ENCODE data around the gene ANXA7. TPM values are rescaled to one million over a fixed set of nuclear protein-coding genes. Genes with fewer than 3 reads are reported as not detected.
A peak's percentile ranks its signal among the peaks of the same experiment; 100 is the strongest.

The ANXA7 gene
- 10 to 100 TPM; 53.7 to 62.5 (median 56.6) TPM for polyA plus RNA-seq (ENCODE audit: insufficient read length in 10 of 10)
- long read RNA-seq, donor 1, transcript ANXA7-201 (14 exons, 2,174 nt), result major isoform, 9 of 22 reads
- long read RNA-seq, donor 1, partial matches to known transcripts, result 10 of 22 reads
- long read RNA-seq, donor 1, other reads (novel, unspliced or antisense), result 0 of 22 reads
- long read RNA-seq, donor 2, transcript ANXA7-202 (13 exons, 2,452 nt), result minor isoform, 5 of 26 reads
- long read RNA-seq, donor 2, transcript ANXA7-201 (14 exons, 2,174 nt), result major isoform, 9 of 26 reads
- long read RNA-seq, donor 2, partial matches to known transcripts, result 12 of 26 reads
- long read RNA-seq, donor 2, other reads (novel, unspliced or antisense), result 0 of 26 reads
- long read RNA-seq, donor 3, result 0 reads
- long read RNA-seq, donor 4, transcript ANXA7-202 (13 exons, 2,452 nt), result major isoform, 5 of 25 reads
- long read RNA-seq, donor 4, partial matches to known transcripts, result 16 of 25 reads
- long read RNA-seq, donor 4, other reads (novel, unspliced or antisense), result 0 of 25 reads
- long read RNA-seq, donor 5, transcript ANXA7-202 (13 exons, 2,452 nt), result major isoform, 12 of 33 reads
- long read RNA-seq, donor 5, transcript ANXA7-201 (14 exons, 2,174 nt), result minor isoform, 6 of 33 reads
- long read RNA-seq, donor 5, partial matches to known transcripts, result 15 of 33 reads
- long read RNA-seq, donor 5, other reads (novel, unspliced or antisense), result 0 of 33 reads
- long read RNA-seq, donor 6, transcript ANXA7-202 (13 exons, 2,452 nt), result major isoform, 10 of 59 reads
- long read RNA-seq, donor 6, transcript ANXA7-201 (14 exons, 2,174 nt), result minor isoform, 6 of 59 reads
- long read RNA-seq, donor 6, partial matches to known transcripts, result 43 of 59 reads
- long read RNA-seq, donor 6, other reads (novel, unspliced or antisense), result 0 of 59 reads
- long read RNA-seq, donor 7, transcript ANXA7-202 (13 exons, 2,452 nt), result major isoform, 6 of 19 reads
- long read RNA-seq, donor 7, partial matches to known transcripts, result 10 of 19 reads
- long read RNA-seq, donor 7, other reads (novel, unspliced or antisense), result 0 of 19 reads
- long read RNA-seq, donor 8, transcript ANXA7-202 (13 exons, 2,452 nt), result major isoform, 11 of 29 reads
- long read RNA-seq, donor 8, partial matches to known transcripts, result 18 of 29 reads
- long read RNA-seq, donor 8, other reads (novel, unspliced or antisense), result 0 of 29 reads
- long read RNA-seq, donor 9, partial matches to known transcripts, result 0 of 2 reads
- long read RNA-seq, donor 9, other reads (novel, unspliced or antisense), result 0 of 2 reads

GRCh38 chr10:73413528-73414229 lies at the start of gene ANXA7:
Gene ANXA7 (minus strand): TSS chr10:73414058. CDS start chr10:73400856, 13,202 bp downstream.
- peak; percentile 87 to 96 (median 93) for DNase-seq

- DNase-seq, result no peak
These were observed 47.0 kb upstream of the ANXA7 start for GRCh38 chr10:73460897-73461296.

DNA sequence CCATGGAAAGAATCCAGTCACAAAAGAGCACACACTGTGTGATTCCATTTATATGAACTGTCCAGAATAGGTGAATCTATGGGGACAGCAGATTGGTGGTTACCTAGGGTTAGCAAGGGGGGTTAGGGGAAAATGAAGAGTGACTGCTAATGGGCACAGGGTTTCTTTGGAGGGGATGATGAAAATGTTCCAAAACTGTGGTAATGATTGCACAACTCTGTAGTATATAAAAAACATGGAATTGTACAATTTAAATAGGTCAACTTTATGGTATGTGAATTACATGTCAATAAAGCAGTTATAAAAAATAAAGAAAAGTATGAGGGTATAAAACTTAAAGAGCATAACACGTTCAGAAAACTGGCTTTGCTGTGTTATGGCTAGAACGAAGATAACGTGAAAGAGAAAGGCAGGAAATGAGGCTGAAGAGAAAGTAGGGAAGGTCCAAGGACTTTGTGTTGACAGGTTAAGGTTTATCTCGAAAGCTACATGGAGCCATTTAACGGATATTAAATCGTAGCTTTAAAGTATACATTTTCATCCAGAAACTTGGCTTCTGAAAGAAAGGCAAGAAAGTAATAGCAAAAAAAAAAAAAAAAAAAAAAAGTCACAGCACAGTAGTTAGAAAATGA lies 45.9 kb upstream of the ANXA7 start:
- DNase-seq, result no peak

DNA sequence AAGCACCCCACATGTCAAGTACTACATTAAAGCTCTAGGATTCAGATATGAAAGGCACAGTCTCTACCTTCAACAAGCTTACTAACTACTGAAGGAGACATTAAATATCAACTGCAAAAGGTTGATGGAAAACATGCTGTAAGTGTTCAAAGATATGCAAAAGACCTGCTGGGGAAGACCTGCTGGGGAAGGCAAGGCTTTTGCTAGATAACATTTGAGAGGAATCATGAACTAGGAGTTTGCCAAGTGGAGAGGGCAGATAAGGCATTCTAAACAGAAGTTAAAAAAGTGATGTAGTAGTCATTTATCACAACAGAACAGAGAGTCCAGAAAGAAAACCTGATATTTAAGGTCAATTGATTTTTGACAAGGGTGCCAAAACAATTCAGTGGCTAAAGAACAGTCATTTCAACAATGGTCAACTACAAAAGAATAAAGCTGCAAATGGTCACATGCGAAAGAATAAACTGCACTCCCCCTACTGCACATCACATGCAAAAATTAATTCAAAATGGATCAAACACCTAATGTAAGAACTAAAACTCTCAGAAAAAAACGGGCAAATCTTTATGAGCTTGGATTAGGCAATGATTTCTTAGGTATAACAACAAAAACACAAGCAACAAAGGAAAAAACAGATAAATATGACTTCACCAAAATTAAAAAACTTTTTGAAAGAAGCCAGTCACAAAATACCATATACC lies 42.5 kb upstream of the ANXA7 start:
- DNase-seq, result no peak

GRCh38 chr10:73449113-73449512 lies 35.3 kb upstream of the ANXA7 start:
- no peak for DNase-seq

- no peak for DNase-seq
These were observed 34.5 kb upstream of the ANXA7 start for GRCh38 chr10:73448384-73448783.

GRCh38 chr10:73446926-73447325 lies 33.1 kb upstream of the ANXA7 start:
- DNase-seq, result no peak

DNA sequence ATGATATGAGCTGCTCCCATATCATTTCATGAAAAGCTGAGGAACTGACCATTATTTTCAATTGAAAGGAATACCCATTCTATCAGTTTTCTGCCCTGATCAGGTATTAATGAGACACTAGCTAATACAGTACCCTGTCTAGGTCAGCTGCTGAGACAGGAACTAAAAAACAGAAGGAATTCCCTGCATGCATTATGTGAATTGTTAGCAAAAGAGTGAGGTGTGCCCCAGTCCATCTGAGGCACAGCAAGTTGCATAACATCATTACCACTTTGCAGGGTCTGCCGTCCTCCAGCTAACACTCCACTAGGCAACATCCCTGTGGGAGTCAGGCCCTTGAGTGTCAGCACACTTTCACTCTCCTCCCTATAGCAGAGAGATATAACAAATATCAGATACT lies 30.6 kb upstream of the ANXA7 start:
- DNase-seq, result no peak

- DNase-seq, result peak in 1 of 3 donors; percentile 12
These were observed 25.9 kb upstream of the ANXA7 start for GRCh38 chr10:73439605-73440312.

- peak in 1 of 3 donors; percentile 10 for DNase-seq
These were observed 25.2 kb upstream of the ANXA7 start for GRCh38 chr10:73439055-73439454.

DNA sequence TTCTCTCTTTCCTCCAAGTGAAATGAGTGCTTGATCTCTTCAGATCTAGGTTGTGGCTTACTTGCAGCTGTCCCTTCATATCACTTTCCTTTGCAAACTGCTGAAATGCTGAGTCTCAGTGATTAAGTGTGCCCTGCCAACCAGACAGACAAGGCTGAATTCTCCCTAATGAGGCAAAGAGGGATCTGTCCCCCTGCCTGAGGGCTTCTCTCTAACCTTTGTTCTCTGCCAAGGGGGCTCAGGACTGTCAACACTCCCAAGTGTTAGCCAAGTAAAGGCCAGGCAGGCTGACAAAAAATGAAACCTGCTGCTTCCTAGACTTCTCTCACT lies 19.6 kb upstream of the ANXA7 start, which contains the start of gene MSS51:
Gene MSS51 (minus strand): TSS at position 24 of the 330 bp plus-strand sequence. CDS start 5,277 bp downstream, outside the sequence.
- peak in 2 of 3 donors; percentile 32 to 40 for DNase-seq

DNA sequence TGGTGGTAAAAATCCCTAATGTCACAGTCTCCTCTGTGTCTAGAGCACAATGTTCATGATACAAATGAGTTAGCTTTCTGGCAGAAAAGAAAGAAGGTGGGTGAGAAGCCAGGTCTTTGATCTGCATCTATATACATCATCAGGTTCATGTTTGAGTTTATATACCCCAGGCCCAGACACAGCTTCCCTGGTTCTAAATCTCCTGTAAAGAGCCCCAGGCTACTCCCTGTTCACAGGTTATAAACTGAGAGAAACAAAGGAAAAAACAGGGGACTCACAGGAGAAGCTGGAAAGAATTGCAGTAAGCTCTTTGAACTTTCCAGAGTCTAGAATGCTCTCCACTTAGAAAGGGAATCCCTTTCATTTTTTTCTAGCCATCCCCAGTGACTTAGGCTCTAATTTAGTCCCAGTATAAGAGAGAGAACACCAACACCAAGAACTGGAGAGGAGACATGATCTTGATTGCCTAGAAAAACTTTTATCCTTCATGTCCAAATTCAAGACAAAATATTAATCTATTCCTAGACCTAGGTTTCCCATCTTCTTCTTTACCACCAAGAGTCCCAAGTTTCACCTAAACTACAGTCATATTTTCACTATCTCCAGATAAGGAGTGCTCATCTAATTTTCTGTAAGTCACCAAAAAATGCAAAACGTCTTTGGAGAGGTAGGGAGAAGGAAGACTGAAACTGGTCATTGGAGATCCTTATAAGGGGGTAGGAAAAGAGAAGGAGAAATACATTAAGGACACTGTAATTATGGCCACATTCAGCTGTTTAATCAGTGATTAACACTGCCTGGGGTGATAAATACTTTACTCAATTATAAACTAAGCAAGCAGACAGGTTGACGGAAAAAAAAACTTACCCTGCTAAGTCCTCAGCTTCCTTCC lies 19.0 kb upstream of the ANXA7 start:
- no peak for DNase-seq

DNA sequence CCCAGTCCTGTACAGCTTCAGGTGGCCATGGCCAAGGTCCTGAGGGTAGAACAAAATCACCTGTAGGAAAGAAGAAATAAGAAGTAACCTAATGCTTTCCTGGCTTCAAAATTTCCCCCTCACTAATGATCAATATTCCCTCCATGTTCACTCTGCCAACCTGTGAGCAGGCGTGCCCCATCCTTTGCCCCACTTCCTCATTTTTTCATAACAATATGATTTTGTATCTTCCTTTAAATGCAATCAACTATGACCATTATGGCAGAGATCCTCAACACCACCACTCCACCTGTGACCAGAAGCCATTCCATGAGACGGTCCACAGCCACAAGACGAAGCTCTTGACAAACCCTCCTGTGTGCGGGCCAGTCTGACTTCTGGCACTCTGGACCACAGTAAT lies 12.5 kb upstream of the ANXA7 start:
- DNase-seq, result no peak

DNA sequence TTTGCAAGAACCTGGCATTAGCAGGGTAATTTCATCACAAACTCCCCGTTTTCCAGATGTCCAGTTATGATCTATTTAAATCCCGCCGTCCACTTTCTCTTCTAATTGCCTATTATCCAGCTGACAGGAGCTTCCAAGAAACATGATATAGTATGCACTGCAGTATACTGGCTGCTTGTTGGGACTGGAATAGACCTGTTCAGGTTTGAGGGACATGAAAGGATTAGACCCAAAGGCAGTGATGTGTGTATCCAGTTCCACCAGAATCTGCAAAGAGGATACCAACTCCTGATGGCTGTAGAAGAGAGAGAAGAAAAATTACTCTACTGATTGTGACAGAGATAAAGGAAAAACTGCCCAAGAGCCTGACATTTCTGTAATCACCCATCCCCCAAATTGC lies 10.6 kb upstream of the ANXA7 start:
- no peak for DNase-seq

GRCh38 chr10:73423309-73423708 lies 9.5 kb upstream of the ANXA7 start:
- DNase-seq, result no peak

DNA sequence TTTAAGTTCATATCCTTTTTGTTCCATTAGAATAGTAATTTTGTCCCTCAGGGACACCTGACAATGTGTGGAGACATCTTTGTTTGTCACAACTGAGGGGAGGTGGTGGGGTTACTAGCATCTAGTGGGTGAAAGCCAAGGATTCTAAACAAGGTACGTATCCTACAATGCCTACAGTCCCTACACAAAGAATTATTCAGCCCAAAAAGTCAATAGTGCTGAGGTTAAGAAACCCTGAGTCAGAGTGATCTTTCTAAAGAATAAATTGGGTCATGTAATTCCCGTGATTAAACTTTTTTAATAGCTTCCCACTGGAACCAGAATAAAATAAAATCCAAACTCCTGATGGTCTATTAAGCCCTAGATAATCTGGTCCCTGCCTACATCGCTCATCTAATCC lies 2.7 kb upstream of the ANXA7 start:
- DNase-seq, result no peak

DNA sequence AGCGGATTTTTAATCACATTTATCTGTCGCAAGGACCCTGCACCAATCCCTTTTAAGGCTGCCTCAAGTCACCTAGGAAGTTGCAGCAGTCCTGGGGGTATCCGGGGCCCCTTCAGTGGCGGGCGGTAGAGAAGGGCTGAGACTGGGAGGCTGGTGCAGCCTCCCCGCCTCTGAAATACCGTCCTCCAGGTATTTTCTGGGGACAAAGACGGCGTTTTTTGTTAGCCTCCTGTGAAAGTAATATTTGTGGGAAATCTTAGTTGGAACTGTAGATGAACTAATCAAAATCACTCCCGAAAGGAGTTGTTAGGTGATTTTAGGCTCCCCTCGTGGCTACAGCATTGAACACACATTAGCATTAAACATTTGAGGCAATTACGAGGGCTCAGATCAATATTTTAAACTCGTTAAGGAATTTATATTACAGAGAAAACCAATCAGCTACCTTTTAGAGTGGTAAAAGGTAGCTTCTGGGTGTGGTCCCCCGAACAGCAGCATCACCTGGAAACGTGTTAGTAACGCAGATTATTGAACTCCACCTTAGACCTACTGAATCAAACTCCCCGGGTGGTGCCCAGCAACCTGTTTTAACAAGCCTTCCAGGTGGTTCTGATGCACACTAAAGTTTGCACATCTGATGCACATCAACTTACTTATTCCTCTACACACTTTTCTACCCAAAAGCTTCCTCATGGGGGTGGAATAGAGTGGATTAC lies 530 bp upstream of the ANXA7 start:
- DNase-seq, result no peak

DNA sequence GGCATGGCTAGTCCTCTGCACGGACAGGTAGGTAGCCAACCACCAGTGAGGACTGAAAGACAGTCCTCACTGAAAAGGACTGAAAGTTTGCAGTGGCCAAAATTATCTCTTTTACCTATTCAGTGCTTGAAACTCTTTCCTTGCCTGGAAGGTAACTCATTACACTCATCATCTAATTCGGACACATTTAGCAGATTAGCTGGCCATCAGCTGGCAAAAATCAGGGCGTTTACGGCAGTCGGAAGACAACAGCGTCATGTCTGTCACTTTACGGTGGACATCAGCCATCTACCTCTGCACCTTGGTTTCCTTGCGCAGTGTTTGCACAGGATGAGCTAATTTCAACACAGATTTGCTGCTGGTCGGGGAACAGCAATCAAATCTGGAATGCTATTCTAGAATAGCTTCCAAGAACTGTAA lies 740 bp downstream of the ANXA7 start:
- DNase-seq, result peak in 1 of 3 donors; percentile 17
